HepG2 (cell line): ENCODE results near the gene ZDHHC19. TPM values are rescaled to one million over a fixed set of nuclear protein-coding genes. Genes with fewer than 3 reads are reported as not detected.
A peak's percentile ranks its signal among the peaks of the same experiment; 100 is the strongest.

Experiments
- BATF2 ChIP-seq: sonication (generic); formaldehyde crosslinking; IDR thresholded peaks from 2 replicates; pipeline ENCODE4 v1.8.0; 2022; ENCODE audit warnings: mild to moderate bottlenecking, missing genetic modification reagents, moderate library complexity
- CENPT ChIP-seq: sonication (generic); formaldehyde crosslinking; IDR thresholded peaks from 2 replicates; pipeline ENCODE4 v1.8.0; 2022; ENCODE audit warnings: low read depth, mild to moderate bottlenecking, moderate library complexity, missing genetic modification reagents
- DDIT3 ChIP-seq: sonication (generic); formaldehyde crosslinking; IDR thresholded peaks from 2 replicates; pipeline ENCODE4 v1.4.0; 2020; ENCODE audit warnings: mild to moderate bottlenecking, missing genetic modification reagents
- ELF1 ChIP-seq: sonication (generic); formaldehyde crosslinking; IDR thresholded peaks from 2 replicates; pipeline ENCODE4 v1.4.0; 2020; ENCODE audit warnings: missing genetic modification reagents
- ETS1 ChIP-seq: sonication (generic); formaldehyde crosslinking; IDR thresholded peaks from 2 replicates; pipeline ENCODE4 v1.4.0; 2020; ENCODE audit warnings: missing genetic modification reagents
- ETV5 ChIP-seq: IDR thresholded peaks from 2 replicates; pipeline ENCODE4 v1.6.1; 2018; ENCODE audit warnings: missing biosample characterization, missing genetic modification reagents, inconsistent platforms, borderline replicate concordance
- GATAD2A ChIP-seq: IDR thresholded peaks from 2 replicates; pipeline ENCODE4 v1.6.1; 2016
- HMG20A ChIP-seq: IDR thresholded peaks from 2 replicates; pipeline ENCODE4 v1.6.1; 2016; ENCODE audit warnings: borderline replicate concordance
- LCORL ChIP-seq, 2 experiments: fragments of 450-650 bp in 1 of 2; sonication (generic) in 1 of 2; formaldehyde crosslinking in 1 of 2; IDR thresholded peaks; 2 replicates each; pipeline versions ENCODE4 v1.5.0 to v1.6.1; 2017 to 2020; ENCODE audit warnings: antibody characterized with exemption in 1 of 2, missing genetic modification reagents in 1 of 2
- NCOA2 ChIP-seq: sonication (generic); formaldehyde crosslinking; IDR thresholded peaks from 2 replicates; pipeline ENCODE4 v1.8.0; 2022; ENCODE audit warnings: inconsistent platforms
- NR3C1 ChIP-seq: sonication (generic); formaldehyde crosslinking; IDR thresholded peaks from 2 replicates; pipeline ENCODE4 v1.4.0; 2020; ENCODE audit warnings: missing genetic modification reagents
- SAP130 ChIP-seq: IDR thresholded peaks from 2 replicates; pipeline ENCODE4 v1.6.1; 2016; ENCODE audit warnings: low read depth
- SMARCC2 ChIP-seq: fragments of 450-650 bp; IDR thresholded peaks from 2 replicates; pipeline ENCODE4 v1.6.1; 2017; ENCODE audit warnings: antibody characterized with exemption, mild to moderate bottlenecking
- ZNF780A ChIP-seq: sonication (generic); formaldehyde crosslinking; IDR thresholded peaks from 2 replicates; pipeline ENCODE4 v1.8.0; 2022; ENCODE audit warnings: mild to moderate bottlenecking, missing genetic modification reagents, moderate library complexity
- ZNF878 ChIP-seq: sonication (generic); formaldehyde crosslinking; IDR thresholded peaks from 2 replicates; pipeline ENCODE4 v1.8.1; 2023; ENCODE audit warnings: mild to moderate bottlenecking, missing genetic modification reagents, moderate library complexity
- polyA plus RNA-seq, 8 experiments: library from polyadenylated mRNA; depleted of rRNA in 3 of 8; stranded (reverse) in 7 of 8; unstranded in 1 of 8; fragments of >200 nt; fragmentation: Illumina TruSeq in 4 of 8; extraction: Trizol in 4 of 8; gene quantifications; 2 replicates each; pipeline versions ENCODE4 v1.2.1 to v1.2.3, GENCODE V29; 2011 to 2016; ENCODE audit warnings: low read depth in 4 of 8, missing spikeins in 1 of 8, mixed read lengths in 1 of 8; ENCODE audit not compliant: insufficient read depth in 1 of 8
- total RNA-seq, 5 experiments: library from RNA; depleted of rRNA; stranded (reverse); fragments of >200 nt; fragmentation: Illumina TruSeq; extraction: Trizol; gene quantifications; 2 replicates each; pipeline ENCODE4 v1.2.3, GENCODE V29; 2016; ENCODE audit warnings: low read depth in 1 of 5
- TF ChIP-seq, protein P1 (sequence below): sonication (generic); IDR thresholded peaks from 2 replicates; pipeline ENCODE4 v1.6.1; 2016; ENCODE audit warnings: low read depth, borderline replicate concordance
- TF ChIP-seq, protein P2 (sequence below): sonication (generic); formaldehyde crosslinking; conservative IDR thresholded peaks from 2 replicates; pipeline ENCODE4 v1.4.0; 2020; ENCODE audit warnings: mild to moderate bottlenecking, missing genetic modification reagents, moderate library complexity
- TF ChIP-seq, protein P3 (sequence below): sonication (generic); formaldehyde crosslinking; conservative IDR thresholded peaks from 2 replicates; pipeline ENCODE4 v1.8.1; 2023; ENCODE audit warnings: missing genetic modification reagents

ZDHHC19 gene
- total and polyA plus RNA-seq, 2 of the 13 experiments (the other 11 are each of a cell fraction or from before 2014, with no cell fraction given), result 0.22 to 0.53 TPM

DNA sequence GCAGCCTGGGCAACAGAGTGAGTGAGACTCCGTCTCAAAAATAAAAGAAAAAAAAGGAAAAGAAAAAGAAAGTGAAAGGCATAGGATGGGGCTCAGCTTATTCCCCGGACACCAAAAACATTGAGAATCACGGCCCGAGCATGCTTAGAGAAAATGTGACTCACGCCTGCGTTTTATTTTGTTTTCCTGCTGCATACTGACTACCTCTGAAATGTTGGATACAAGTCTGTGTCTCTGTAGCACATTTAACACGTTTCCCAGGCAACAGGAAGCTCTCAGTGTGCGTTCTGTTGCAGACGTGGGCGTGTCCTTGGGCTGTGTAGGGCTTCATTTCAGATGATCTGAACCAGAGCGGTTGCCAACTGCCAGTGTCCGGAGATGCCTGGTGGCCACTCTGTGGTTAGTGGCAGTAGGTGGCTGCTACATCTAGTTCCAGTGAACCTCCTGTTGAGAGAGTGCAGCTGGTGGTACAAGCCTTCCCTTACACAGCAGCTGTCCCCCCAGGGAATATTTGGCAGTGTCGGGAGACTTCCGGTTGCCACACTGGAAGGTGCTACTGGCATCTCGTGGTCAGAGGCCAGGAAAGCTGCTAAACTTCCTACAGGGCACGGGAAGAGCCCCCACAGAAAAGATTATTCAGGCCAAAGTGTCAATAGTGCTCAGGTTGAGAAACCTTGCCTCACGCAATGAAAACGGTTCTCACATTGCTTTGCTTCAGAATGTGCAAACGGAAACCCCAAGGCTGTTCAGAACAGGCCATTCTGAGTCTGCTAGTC, 8.2 kb upstream of the ZDHHC19 start (continued):
- no peak for TF ChIP-seq LCORL (IDR thresholded peaks at IDR 0.05)
- TF ChIP-seq LCORL (CRISPR knock-in tag; IDR thresholded peaks at IDR 0.05), result peak; percentile 66
- TF ChIP-seq SMARCC2, result no peak
- TF ChIP-seq NR3C1 (CRISPR knock-in tag), result no peak
- no peak for TF ChIP-seq ETS1 (CRISPR knock-in tag)
- TF ChIP-seq ZNF780A (CRISPR knock-in tag), result no peak
- TF ChIP-seq ETV5 (CRISPR knock-in tag), result peak; percentile 31; the same call in 1 of the 2 replicates
- 0 out of 2 replicates have a peak, but pooled peaks have one; percentile 9 for TF ChIP-seq NCOA2 (CRISPR knock-in tag)
- TF ChIP-seq BATF2 (CRISPR knock-in tag), result no peak
- TF ChIP-seq CENPT (CRISPR knock-in tag), result no peak
- no peak for TF ChIP-seq DDIT3 (CRISPR knock-in tag)
- TF ChIP-seq ELF1 (CRISPR knock-in tag), result 0 out of 2 replicates have a peak, but pooled peaks have one; percentile 31
- TF ChIP-seq ZNF878 (CRISPR knock-in tag), result no peak
- TF ChIP-seq, protein P1, sequence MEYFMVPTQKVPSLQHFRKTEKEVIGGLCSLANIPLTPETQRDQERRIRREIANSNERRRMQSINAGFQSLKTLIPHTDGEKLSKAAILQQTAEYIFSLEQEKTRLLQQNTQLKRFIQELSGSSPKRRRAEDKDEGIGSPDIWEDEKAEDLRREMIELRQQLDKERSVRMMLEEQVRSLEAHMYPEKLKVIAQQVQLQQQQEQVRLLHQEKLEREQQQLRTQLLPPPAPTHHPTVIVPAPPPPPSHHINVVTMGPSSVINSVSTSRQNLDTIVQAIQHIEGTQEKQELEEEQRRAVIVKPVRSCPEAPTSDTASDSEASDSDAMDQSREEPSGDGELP, result peak; percentile 11; the same call in 1 of the 2 replicates
- TF ChIP-seq SAP130 (CRISPR knock-in tag), result peak; percentile 31; the same call in 1 of the 2 replicates
- TF ChIP-seq HMG20A (CRISPR knock-in tag), result no peak
- TF ChIP-seq, protein P2, sequence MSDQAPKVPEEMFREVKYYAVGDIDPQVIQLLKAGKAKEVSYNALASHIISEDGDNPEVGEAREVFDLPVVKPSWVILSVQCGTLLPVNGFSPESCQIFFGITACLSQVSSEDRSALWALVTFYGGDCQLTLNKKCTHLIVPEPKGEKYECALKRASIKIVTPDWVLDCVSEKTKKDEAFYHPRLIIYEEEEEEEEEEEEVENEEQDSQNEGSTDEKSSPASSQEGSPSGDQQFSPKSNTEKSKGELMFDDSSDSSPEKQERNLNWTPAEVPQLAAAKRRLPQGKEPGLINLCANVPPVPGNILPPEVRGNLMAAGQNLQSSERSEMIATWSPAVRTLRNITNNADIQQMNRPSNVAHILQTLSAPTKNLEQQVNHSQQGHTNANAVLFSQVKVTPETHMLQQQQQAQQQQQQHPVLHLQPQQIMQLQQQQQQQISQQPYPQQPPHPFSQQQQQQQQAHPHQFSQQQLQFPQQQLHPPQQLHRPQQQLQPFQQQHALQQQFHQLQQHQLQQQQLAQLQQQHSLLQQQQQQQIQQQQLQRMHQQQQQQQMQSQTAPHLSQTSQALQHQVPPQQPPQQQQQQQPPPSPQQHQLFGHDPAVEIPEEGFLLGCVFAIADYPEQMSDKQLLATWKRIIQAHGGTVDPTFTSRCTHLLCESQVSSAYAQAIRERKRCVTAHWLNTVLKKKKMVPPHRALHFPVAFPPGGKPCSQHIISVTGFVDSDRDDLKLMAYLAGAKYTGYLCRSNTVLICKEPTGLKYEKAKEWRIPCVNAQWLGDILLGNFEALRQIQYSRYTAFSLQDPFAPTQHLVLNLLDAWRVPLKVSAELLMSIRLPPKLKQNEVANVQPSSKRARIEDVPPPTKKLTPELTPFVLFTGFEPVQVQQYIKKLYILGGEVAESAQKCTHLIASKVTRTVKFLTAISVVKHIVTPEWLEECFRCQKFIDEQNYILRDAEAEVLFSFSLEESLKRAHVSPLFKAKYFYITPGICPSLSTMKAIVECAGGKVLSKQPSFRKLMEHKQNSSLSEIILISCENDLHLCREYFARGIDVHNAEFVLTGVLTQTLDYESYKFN (CRISPR knock-in tag), result peak; percentile 21; the same call in 1 of the 2 replicates
- 0 out of 2 replicates have a peak, but pooled peaks have one; percentile 8 for TF ChIP-seq GATAD2A (CRISPR knock-in tag)
- TF ChIP-seq, protein P3, sequence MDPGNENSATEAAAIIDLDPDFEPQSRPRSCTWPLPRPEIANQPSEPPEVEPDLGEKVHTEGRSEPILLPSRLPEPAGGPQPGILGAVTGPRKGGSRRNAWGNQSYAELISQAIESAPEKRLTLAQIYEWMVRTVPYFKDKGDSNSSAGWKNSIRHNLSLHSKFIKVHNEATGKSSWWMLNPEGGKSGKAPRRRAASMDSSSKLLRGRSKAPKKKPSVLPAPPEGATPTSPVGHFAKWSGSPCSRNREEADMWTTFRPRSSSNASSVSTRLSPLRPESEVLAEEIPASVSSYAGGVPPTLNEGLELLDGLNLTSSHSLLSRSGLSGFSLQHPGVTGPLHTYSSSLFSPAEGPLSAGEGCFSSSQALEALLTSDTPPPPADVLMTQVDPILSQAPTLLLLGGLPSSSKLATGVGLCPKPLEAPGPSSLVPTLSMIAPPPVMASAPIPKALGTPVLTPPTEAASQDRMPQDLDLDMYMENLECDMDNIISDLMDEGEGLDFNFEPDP (CRISPR knock-in tag), result no peak
